HepG2 (cell line): ENCODE data around the gene SCYL1. TPM values are rescaled to one million over a fixed set of nuclear protein-coding genes. Genes with fewer than 3 reads are reported as not detected.
A peak's percentile ranks its signal among the peaks of the same experiment; 100 is the strongest.

Experiments
- ATF7 ChIP-seq, 2 experiments: fragments of 450-650 bp in 1 of 2; sonication (generic) in 1 of 2; formaldehyde crosslinking in 1 of 2; IDR thresholded peaks; 2 replicates each; pipeline versions ENCODE4 v1.4.0 to v1.6.1; 2016 to 2020; ENCODE audit warnings: antibody characterized with exemption in 1 of 2, mild to moderate bottlenecking in 1 of 2, missing genetic modification reagents in 1 of 2
- BRF2 ChIP-seq: sonication (generic); formaldehyde crosslinking; IDR thresholded peaks from 2 replicates; pipeline ENCODE4 v1.8.1; 2022; ENCODE audit warnings: mild to moderate bottlenecking, missing genetic modification reagents
- E2F2 ChIP-seq: sonication (generic); formaldehyde crosslinking; IDR thresholded peaks from 2 replicates; pipeline ENCODE4 v1.4.0; 2020; ENCODE audit warnings: missing genetic modification reagents, borderline replicate concordance
- GTF2F1 ChIP-seq: fragments of 150-350 bp; IDR thresholded peaks from 2 replicates; pipeline ENCODE4 v1.6.1; 2014; ENCODE audit warnings: low read length
- HNF4A ChIP-seq: sonication (generic); formaldehyde crosslinking; IDR thresholded peaks from 2 replicates; pipeline ENCODE4 v1.4.0; 2020; ENCODE audit warnings: missing genetic modification reagents
- KMT2B ChIP-seq: IDR thresholded peaks from 2 replicates; pipeline ENCODE4 v1.6.1; 2016; ENCODE audit warnings: missing genetic modification reagents, missing compliant biosample characterization
- MYNN ChIP-seq: sonication (generic); formaldehyde crosslinking; IDR thresholded peaks from 2 replicates; pipeline ENCODE4 v1.4.0; 2020; ENCODE audit warnings: mild to moderate bottlenecking, low read depth, missing genetic modification reagents
- NONO ChIP-seq, 2 experiments: fragments of 450-650 bp in 1 of 2; sonication (generic) in 1 of 2; formaldehyde crosslinking in 1 of 2; IDR thresholded peaks in 1 of 2; conservative IDR thresholded peaks in 1 of 2; 2 replicates each; pipeline versions ENCODE4 v1.6.1 to v1.8.0; 2017 to 2022; ENCODE audit warnings: mild to moderate bottlenecking in 1 of 2, missing genetic modification reagents in 1 of 2, moderate library complexity in 1 of 2
- NR2F6 ChIP-seq, 2 experiments: IDR thresholded peaks; 2 replicates each; pipeline ENCODE4 v1.6.1; 2016; ENCODE audit warnings: antibody characterized with exemption in 1 of 2, mild to moderate bottlenecking in 1 of 2
- REL ChIP-seq: sonication (generic); formaldehyde crosslinking; conservative IDR thresholded peaks from 2 replicates; pipeline ENCODE4 v1.8.0; 2022; ENCODE audit warnings: mild to moderate bottlenecking, missing genetic modification reagents, moderate library complexity
- SALL2 ChIP-seq: sonication (generic); formaldehyde crosslinking; IDR thresholded peaks from 2 replicates; pipeline ENCODE4 v1.8.1; 2023; ENCODE audit warnings: mild to moderate bottlenecking, missing genetic modification reagents, inconsistent platforms
- SMARCC2 ChIP-seq: fragments of 450-650 bp; IDR thresholded peaks from 2 replicates; pipeline ENCODE4 v1.6.1; 2017; ENCODE audit warnings: antibody characterized with exemption, mild to moderate bottlenecking
- TEAD2 ChIP-seq: sonication (generic); formaldehyde crosslinking; IDR thresholded peaks from 2 replicates; pipeline ENCODE4 v1.9.0; 2021; ENCODE audit warnings: missing genetic modification reagents
- ZC3H13 ChIP-seq: sonication (generic); formaldehyde crosslinking; IDR thresholded peaks from 2 replicates; pipeline ENCODE4 v1.8.1; 2023; ENCODE audit warnings: mild to moderate bottlenecking, missing genetic modification reagents, moderate library complexity
- ZNF256 ChIP-seq: sonication (generic); formaldehyde crosslinking; conservative IDR thresholded peaks from 2 replicates; pipeline ENCODE4 v1.4.0; 2020; ENCODE audit warnings: missing genetic modification reagents
- ZNF333 ChIP-seq: sonication (generic); formaldehyde crosslinking; IDR thresholded peaks from 2 replicates; pipeline ENCODE4 v1.4.0; 2020; ENCODE audit warnings: mild to moderate bottlenecking, missing genetic modification reagents, borderline replicate concordance
- ZNF674 ChIP-seq: sonication (generic); formaldehyde crosslinking; IDR thresholded peaks from 2 replicates; pipeline ENCODE4 v1.5.0; 2020; ENCODE audit warnings: low read depth, mild to moderate bottlenecking, missing genetic modification reagents
- ZNF782 ChIP-seq: sonication (generic); formaldehyde crosslinking; IDR thresholded peaks from 2 replicates; pipeline ENCODE4 v1.4.0; 2020; ENCODE audit warnings: missing genetic modification reagents, mild to moderate bottlenecking, borderline replicate concordance
- ZNF879 ChIP-seq: sonication (generic); formaldehyde crosslinking; IDR thresholded peaks from 2 replicates; pipeline ENCODE4 v1.8.1; 2023; ENCODE audit warnings: missing genetic modification reagents
- polyA plus RNA-seq, 8 experiments: library from polyadenylated mRNA; depleted of rRNA in 3 of 8; stranded (reverse) in 7 of 8; unstranded in 1 of 8; fragments of >200 nt; fragmentation: Illumina TruSeq in 4 of 8; extraction: Trizol in 4 of 8; gene quantifications; 2 replicates each; pipeline versions ENCODE4 v1.2.1 to v1.2.3, GENCODE V29; 2011 to 2016; ENCODE audit warnings: low read depth in 4 of 8, missing spikeins in 1 of 8, mixed read lengths in 1 of 8; ENCODE audit not compliant: insufficient read depth in 1 of 8
- total RNA-seq, 5 experiments: library from RNA; depleted of rRNA; stranded (reverse); fragments of >200 nt; fragmentation: Illumina TruSeq; extraction: Trizol; gene quantifications; 2 replicates each; pipeline ENCODE4 v1.2.3, GENCODE V29; 2016; ENCODE audit warnings: low read depth in 1 of 5
- TF ChIP-seq, protein P1 (sequence below): IDR thresholded peaks from 2 replicates; pipeline ENCODE4 v1.6.1; 2016
- TF ChIP-seq, protein P2 (sequence below): sonication (generic); formaldehyde crosslinking; IDR thresholded peaks from 2 replicates; pipeline ENCODE4 v1.9.0; 2021; ENCODE audit warnings: missing genetic modification reagents, borderline replicate concordance
- TF ChIP-seq, protein P3 (sequence below): sonication (generic); formaldehyde crosslinking; IDR thresholded peaks from 2 replicates; pipeline ENCODE4 v1.4.0; 2020; ENCODE audit warnings: missing genetic modification reagents
- TF ChIP-seq, protein P4 (sequence below): sonication (generic); formaldehyde crosslinking; IDR thresholded peaks from 2 replicates; pipeline ENCODE4 v1.5.0; 2020; ENCODE audit warnings: missing genetic modification reagents

SCYL1 gene
- total and polyA plus RNA-seq, 2 of the 13 experiments (the other 11 are each of a cell fraction or from before 2014, with no cell fraction given): 65.9 to 103 TPM

DNA sequence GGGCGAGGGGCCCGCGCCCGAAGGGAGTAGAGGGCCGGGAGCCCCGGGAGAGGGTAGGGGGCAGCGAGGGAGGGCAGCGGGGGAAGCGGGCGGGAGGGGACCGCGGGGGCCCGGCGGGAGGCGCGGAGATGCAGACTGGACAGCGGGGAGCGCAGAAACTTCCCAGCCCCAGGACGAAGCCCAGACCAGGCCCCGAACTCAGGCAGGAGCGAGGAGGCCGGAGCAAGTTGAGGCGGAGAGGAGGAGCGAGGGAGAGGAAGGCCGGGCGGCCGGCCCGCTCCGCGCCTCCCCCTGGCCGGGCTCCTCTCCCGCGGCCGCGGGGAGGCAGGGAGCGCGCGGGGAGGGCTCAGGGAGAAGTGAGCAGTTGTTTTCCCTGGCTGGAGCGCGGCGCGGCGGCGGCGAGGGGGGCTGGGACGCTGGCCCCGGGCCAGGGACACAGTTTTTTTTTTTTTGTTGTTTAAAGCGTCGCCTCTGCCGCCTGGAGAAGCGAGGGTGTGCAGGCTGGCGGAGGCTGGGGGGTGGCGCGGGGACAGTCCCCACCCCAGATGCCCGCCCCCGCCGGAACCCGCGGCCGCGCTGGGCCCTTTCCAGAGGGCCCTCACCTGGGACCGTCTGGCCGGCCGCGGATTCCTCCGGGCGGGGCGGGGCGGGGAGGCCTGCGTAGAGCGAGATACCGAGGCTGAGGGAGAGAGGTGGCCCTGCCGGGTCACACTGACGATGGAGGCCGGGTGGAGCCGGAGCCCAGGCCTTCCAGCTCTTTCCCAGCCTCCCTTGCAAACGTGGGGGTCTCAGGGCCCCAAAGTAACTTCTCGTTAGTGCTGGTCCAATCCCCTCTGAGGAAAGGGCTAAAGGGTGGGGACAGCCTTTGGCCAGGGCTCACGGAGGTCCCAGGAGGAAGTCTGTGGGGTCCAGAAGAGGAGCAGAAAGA lies 33.4 kb downstream of the SCYL1 start, which contains the start of gene LTBP3 (continued):
- TF ChIP-seq BRF2 (CRISPR knock-in tag) (no peak), ZNF674 (CRISPR knock-in tag) (no peak), MYNN (CRISPR knock-in tag) (no peak), ATF7 (IDR thresholded peaks at IDR 0.05) (no peak), ATF7 (CRISPR knock-in tag; IDR thresholded peaks at IDR 0.05) (no peak), ZNF879 (CRISPR knock-in tag) (no peak), NONO (IDR thresholded peaks at IDR 0.05) (no peak), NONO (CRISPR knock-in tag; conservative IDR thresholded peaks at IDR 0.05) (0 out of 2 replicates have a peak, but pooled peaks have one; percentile 9), GTF2F1 (no peak), ZNF256 (CRISPR knock-in tag) (no peak), ZNF782 (no peak), NR2F6 (IDR thresholded peaks at IDR 0.05) (no peak), NR2F6 (CRISPR knock-in tag; IDR thresholded peaks at IDR 0.05) (peak; percentile 5; the same call in 1 of the 2 replicates), E2F2 (CRISPR knock-in tag) (no peak), SALL2 (CRISPR knock-in tag) (no peak), SMARCC2 (no peak), HNF4A (no peak), TEAD2 (CRISPR knock-in tag) (no peak), REL (CRISPR knock-in tag) (no peak), ZNF333 (CRISPR knock-in tag) (no peak), ZC3H13 (no peak), KMT2B (CRISPR knock-in tag) (no peak)
- TF ChIP-seq, protein P1, sequence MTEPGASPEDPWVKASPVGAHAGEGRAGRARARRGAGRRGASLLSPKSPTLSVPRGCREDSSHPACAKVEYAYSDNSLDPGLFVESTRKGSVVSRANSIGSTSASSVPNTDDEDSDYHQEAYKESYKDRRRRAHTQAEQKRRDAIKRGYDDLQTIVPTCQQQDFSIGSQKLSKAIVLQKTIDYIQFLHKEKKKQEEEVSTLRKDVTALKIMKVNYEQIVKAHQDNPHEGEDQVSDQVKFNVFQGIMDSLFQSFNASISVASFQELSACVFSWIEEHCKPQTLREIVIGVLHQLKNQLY (CRISPR knock-in tag): no peak
- TF ChIP-seq, protein P2, sequence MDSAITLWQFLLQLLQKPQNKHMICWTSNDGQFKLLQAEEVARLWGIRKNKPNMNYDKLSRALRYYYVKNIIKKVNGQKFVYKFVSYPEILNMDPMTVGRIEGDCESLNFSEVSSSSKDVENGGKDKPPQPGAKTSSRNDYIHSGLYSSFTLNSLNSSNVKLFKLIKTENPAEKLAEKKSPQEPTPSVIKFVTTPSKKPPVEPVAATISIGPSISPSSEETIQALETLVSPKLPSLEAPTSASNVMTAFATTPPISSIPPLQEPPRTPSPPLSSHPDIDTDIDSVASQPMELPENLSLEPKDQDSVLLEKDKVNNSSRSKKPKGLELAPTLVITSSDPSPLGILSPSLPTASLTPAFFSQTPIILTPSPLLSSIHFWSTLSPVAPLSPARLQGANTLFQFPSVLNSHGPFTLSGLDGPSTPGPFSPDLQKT (CRISPR knock-in tag): no peak
- TF ChIP-seq, protein P3, sequence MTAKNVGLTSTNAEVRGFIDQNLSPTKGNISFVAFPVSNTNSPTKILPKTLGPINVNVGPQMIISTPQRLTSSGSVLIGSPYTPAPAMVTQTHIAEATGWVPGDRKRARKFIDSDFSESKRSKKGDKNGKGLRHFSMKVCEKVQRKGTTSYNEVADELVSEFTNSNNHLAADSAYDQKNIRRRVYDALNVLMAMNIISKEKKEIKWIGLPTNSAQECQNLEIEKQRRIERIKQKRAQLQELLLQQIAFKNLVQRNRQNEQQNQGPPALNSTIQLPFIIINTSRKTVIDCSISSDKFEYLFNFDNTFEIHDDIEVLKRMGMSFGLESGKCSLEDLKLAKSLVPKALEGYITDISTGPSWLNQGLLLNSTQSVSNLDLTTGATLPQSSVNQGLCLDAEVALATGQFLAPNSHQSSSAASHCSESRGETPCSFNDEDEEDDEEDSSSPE (CRISPR knock-in tag): no peak; the same call in 1 of the 2 replicates
- TF ChIP-seq, protein P4, sequence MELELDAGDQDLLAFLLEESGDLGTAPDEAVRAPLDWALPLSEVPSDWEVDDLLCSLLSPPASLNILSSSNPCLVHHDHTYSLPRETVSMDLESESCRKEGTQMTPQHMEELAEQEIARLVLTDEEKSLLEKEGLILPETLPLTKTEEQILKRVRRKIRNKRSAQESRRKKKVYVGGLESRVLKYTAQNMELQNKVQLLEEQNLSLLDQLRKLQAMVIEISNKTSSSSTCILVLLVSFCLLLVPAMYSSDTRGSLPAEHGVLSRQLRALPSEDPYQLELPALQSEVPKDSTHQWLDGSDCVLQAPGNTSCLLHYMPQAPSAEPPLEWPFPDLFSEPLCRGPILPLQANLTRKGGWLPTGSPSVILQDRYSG (CRISPR knock-in tag): 0 out of 2 replicates have a peak, but pooled peaks have one; percentile 28
